HG02981 (cell line): ENCODE results near the gene MTR.
A peak's percentile ranks its signal among the peaks of the same experiment; 100 is the strongest.

Experiments
- ATAC-seq: cut with Tn5 transposase; IDR thresholded peaks from one replicate; pipeline ENCODE4 v1.9.1; 2021; ENCODE audit warnings: mild to moderate bottlenecking, moderate library complexity; ENCODE audit not compliant: unreplicated experiment

Gene MTR

GRCh38 chr1:236773919-236774318 lies 21.2 kb upstream of the MTR start:
- ATAC-seq: no peak

DNA sequence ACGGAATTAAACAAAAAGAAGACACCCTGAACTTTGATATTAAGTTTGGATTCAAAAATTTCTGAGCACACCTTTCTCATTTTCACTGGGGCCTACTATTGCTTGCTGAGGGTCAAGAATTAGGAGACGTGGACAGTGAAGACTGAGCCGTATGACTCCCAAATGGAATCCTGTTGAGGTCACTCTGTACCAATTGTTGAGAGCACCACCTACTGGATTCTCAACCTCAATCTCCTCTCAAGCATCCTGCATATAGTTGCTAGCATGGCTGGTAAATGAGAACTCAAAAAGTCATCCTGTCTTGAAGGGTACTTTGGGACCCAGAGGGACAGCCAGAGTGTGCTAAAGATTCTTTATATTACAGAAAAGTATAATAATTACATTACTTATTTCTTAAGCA lies 20.2 kb upstream of the MTR start:
- no peak for ATAC-seq

GRCh38 chr1:236779312-236779711 lies 15.8 kb upstream of the MTR start:
- no peak for ATAC-seq

GRCh38 chr1:236785477-236785876 lies 9.6 kb upstream of the MTR start:
- no peak for ATAC-seq

- ATAC-seq: no peak
These were observed 8.6 kb upstream of the MTR start for GRCh38 chr1:236786453-236786852.

DNA sequence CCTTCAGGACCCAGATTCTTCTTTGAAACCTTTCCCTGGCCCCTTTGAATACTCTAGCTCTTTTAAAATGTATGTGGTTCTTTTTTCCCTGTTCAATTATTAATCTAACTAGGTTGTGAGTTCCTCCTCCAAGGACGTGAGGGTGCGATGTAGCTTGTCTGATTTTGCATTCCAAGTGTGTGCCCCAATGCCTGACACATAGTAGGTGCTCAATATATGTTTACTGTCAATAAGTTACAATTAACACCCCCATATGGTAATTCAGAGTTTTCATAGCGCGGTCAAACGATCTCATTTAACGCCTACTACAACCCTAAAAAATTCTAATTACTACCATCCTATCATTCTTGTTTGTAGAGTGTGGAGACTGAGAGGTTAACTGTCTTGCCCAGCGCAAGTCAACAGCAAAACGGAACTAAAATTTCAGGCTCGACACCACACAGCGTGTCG lies 482 bp upstream of the MTR start:
- no peak for ATAC-seq

DNA sequence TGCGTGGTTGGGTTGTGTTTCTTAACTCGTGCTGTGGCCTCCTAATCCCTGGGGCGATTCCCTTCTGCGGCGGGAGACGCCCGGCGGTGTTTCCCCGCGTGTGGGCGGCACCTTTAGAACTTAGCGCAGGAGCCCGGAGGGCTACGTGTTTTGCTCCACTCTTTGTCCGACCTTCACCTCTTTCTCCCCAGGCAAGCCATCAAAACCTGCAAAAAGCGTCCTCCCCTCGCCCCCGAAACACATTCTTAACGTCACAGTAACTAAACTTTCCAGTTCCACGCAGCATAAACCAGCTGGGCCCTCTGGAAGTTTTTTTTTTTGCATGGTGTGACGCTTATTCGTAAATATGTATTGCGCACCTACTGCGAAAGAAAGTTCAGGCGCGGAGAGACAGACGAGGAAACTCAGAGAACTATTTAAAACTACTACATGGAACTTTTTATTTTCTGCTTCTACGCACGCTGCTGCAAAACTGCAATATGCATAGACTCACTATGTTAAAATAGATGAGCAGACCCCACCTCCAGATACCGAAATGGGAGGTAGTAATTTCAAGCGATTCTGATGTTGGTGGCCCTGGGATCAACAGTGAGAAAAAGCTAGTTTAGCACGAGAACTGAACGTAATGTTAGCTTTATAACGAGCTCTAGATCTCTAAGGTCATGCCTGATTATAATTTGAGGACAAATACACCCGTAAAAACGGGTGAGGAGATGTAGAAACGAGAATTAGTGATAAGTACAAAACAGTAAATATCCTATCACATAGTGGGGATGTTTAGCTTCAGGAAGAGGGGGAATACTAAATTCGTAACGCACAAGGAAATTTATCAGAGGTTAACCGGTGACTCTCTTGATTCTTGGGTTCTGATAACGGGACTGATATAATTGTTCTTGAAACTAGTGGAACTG lies 920 bp downstream of the MTR start:
- ATAC-seq: peak; percentile 21

GRCh38 chr1:236799001-236799400 lies 3.9 kb downstream of the MTR start:
- ATAC-seq: no peak

DNA sequence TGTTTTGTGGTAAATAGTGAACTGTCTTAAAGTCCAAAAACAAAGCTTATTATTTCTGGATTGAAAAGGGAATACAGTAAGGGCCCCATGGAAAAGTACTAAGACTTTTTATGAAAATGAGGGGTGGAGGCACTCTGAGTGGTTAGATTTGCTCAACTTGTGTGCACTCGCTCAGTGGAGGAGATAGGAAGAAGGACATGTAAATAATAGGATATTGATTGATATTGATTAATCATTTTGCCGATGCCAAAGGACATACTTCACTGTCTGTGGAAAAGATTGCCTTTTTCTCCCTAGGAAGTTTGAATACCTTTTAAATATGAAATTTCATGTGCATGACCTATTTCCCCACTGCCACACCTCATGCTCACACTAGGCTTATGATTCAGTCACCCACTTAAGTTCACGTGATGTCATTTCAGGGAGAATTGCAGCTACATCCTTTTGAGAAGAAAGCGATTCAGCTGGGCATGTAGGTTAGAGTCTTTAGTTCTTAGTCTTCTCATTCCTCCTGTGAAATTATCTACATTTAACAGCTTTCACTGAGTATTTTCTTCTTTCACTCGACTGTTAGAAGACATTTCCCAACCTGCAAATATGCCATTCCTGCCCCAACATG lies 5.0 kb downstream of the MTR start:
- ATAC-seq: no peak

DNA sequence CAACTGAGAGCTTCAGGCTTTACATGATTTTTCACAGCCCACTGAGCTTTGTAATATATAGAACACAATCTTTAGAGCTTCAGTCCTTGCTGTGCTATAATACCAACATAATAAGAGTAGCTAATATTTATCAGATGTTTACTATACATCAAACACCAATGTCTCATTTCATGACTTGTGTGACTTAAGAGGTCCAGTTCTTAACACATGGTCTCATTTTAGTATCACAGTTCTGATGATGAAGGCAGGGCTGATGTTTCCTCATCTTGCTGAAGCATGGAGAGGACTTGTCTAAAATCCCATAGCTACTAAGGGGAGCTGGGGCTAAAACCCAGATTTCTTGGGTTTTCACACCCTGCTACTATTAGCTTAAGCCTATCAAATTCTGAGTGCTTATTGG lies 5.5 kb downstream of the MTR start:
- ATAC-seq: no peak

DNA sequence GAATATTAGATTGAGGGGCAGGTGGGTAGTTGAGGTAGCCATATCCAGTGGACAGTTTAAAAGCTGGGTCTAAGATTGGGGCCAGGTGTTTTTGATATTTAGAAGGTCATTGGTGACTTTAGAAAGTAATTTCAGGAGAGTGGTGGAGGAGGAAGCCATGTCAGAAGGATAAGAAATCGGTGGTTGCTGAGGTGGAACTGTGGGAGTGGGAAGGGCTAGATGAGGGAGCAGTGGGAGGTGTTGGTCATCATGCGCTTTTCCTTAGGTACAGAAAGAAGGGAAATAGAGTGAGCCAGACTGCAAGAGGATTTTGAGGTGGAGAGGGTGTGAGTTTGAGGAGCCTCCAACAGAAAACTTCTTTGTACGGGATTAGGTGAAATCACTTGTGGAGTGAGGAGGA lies 7.2 kb downstream of the MTR start:
- ATAC-seq: no peak

DNA sequence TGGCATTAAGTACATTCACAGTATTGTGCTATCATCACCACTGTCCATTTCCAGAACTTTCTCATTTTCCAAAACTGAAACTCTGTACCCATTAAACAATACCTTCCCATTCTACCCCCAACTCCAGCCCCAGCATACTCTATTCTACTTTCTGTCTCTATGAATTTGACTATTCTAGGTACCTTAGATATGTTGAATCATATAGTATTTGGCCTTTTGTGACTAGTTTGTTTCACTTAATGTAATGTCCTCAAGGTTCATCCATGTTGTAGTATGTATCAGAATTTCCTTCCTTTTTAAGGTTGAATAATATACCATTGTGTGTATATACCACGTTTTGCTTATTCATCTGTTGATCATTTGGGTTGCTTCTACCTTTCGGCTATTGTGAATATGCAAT lies 11.5 kb downstream of the MTR start:
- ATAC-seq: no peak

GRCh38 chr1:236808005-236808404 lies 12.9 kb downstream of the MTR start:
- no peak for ATAC-seq

GRCh38 chr1:236808564-236809130 lies 13.6 kb downstream of the MTR start:
- no peak for ATAC-seq

- ATAC-seq: no peak
These were observed 14.1 kb downstream of the MTR start for GRCh38 chr1:236809148-236809547.

GRCh38 chr1:236810018-236810417 lies 14.9 kb downstream of the MTR start:
- ATAC-seq: no peak

DNA sequence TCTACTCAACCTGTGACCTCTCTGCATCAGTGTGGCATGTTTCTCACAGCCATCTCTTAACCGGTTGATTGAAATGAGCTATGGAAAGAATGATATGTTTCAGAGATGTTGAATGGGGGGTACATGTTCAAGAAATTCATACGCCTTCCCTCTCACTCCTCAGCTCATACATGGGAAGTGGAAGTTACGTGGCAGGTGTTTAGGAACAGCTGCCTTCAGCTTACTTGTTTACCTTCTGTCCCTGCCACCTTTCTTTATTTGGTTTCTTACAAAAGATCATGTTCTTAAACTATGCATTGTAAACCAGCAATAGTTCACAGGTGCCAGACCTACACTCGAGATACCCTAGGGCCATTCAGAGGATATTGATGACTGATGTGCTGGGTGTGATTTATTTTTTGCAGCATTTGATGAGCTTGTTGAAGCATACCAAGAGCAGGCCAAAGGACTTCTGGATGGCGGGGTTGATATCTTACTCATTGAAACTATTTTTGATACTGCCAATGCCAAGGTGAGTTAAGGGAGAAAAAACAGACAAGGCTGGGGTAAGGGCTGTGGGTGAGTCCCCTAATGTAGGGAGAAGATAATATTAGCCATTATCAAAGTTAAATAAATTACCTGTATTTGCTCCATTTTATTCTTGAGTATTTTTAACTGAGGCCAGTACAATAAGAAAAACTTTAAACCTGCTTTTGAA lies 17.4 kb downstream of the MTR start:
- ATAC-seq: no peak

DNA sequence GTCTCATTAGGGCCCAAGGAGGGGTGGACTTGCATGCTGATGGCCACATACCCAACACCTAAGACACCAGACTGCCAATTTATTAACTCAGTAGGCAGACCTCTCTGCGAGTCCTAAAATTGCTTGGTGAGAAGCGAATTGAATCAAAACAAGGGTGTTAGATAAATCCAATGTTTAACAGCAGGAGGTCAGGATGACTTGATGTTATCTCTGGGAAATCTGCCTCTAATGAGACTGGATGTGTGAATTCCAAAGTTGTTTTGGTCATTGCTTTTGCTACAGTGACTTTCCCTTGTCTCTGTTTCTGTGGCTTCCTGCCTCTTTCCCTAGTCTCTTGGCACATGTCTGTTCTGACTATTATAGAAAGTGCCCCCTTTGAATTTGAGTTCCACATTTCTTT lies 20.8 kb downstream of the MTR start:
- no peak for ATAC-seq

DNA sequence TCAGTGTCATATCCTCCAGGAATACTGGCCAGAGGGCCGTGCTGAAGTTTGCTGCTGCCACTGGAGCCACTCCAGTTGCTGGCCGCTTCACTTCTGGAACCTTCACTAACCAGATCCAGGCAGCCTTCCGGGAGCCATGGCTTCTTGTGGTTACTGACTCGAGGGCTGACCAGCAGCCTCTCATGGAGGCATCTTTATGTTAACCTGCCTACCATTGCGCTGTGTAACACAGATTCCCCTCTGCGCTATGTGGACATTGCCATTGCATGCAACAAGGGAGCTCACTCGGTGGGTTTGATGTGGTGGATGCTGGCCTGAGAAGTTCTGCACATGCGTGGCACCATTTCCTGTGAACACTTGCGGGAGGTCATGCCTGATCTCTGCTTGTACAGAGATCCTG lies 24.8 kb downstream of the MTR start:
- no peak for ATAC-seq

DNA sequence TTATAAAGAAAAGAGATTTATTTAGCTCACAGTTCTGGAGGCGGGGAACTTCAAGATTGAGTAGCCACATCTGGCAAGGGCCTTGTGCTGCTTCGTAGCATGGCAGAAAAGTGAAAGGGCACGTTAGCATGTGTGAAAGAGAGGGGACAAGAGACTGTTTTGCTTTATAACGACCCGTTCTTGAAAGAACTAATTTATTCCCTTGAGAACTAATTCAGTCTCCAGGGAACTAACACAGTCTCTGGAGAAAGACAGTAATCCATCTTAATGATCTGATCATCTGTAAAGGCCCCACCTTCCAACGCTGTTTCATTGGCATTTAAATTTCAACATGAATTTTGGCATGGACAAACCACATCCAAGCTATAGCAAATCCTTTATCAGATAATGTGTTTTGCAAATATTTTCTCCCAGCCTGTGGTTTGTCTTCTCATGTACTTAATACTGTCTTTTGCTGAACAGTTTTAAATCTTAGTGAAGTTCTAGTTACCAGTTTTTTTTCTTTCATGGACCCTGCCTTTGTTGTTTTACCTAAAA lies 26.1 kb downstream of the MTR start:
- ATAC-seq: no peak

- no peak for ATAC-seq
These were observed 28.5 kb downstream of the MTR start for GRCh38 chr1:236823559-236823958.
